Diencephalon (tissue), 1 donor: ENCODE measurements around the gene USP48. TPM values are rescaled to one million over a fixed set of nuclear protein-coding genes. Genes with fewer than 3 reads are reported as not detected.

ENCODE experiments used
- total RNA-seq: library from RNA; depleted of rRNA; stranded (reverse); fragments of >200 nt; gene quantifications from one replicate; pipeline ENCODE4 v1.2.3, GENCODE V29; 2014

USP48 gene
- 66.7 TPM for total RNA-seq

GRCh38 chr1:21782868-21783678 lies at the start of gene USP48:
TSS of gene USP48 (minus strand) at chr1:21783149. CDS start at chr1:21782957, 192 bp downstream.

GRCh38 chr1:21811875-21812305 lies 28.9 kb upstream of the USP48 start, which contains the start of gene LDLRAD2:
TSS of gene LDLRAD2 (plus strand) at chr1:21812265. CDS start at chr1:21812452, 187 bp downstream.

GRCh38 chr1:21669258-21670058 lies 113.5 kb downstream of the USP48 start, which contains the start of gene RAP1GAP:
TSS of gene RAP1GAP (minus strand) at chr1:21669357. CDS start at chr1:21620032, 49,325 bp downstream.

Other genes starting within 250 kb of the USP48 start
- gene RAP1GAP, start 113.8 kb downstream of the USP48 start, total RNA-seq: 47.1 TPM
- 0.23 TPM for gene LDLRAD2, start 29.1 kb upstream of the USP48 start, total RNA-seq
- gene HSPG2, start 154.2 kb upstream of the USP48 start, total RNA-seq: 6.0 TPM
- gene CELA3B, start 193.9 kb upstream of the USP48 start, total RNA-seq: not detected
- not detected for gene CELA3A, start 218.5 kb upstream of the USP48 start, total RNA-seq